ENCODE data around the gene LRP3. TPM values are rescaled to one million over a fixed set of nuclear protein-coding genes. Genes with fewer than 3 reads are reported as not detected.

LRP3 gene
- total and polyA plus RNA-seq, 2 of the 13 experiments (the other 11 are each of a cell fraction or from before 2014, with no cell fraction given), result 17.6 to 51.6 TPM

DNA sequence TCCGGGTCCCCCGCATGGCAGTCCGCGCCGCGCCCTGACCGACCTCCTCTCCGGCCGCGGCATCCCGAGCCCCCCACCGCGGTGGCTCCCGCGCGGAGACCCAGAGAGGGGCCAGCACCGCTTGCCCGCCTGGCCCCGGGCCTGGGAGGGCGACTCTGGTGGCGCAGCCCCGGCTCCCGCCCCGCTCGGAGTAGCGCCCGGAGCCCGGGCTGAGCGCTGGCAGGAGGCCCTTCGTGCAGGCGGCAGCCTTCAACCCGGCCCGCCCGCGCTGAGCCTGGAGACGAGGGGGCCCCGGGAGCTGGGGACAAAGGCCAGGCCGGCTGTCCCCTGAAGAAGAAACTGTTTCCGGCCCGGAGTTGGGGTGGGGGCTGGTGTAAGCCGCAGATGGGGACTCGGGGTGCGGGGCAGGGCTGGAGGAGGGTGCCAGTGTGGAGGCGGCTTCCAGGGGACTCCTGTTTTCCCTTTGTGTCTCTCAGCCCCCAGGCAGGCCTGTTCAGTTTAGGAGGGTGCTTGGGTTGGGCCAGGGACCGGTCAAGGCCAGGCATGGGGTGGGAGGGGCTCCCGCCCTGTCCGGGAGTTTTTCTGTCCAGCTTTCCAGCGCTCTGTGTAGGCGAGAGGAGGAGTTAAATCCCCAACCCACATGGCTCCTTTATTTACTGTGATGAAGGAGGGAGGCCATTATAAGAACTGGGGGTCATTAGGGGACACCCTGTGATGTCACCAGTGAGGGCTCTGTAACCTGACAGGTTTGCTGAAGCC is 935 bp downstream of the LRP3 start (continued):
- TF ChIP-seq XRCC5 (optimal IDR thresholded peaks at IDR 0.05; ENCODE audit: low read length) (peak; percentile 37), PATZ1 (CRISPR knock-in tag; IDR thresholded peaks at IDR 0.05) (peak; percentile 81), HNF4G (IDR thresholded peaks at IDR 0.05; ENCODE audit: borderline replicate concordance, low read depth, low read length) (peak; percentile 61), HNF4G (CRISPR knock-in tag; IDR thresholded peaks at IDR 0.05; ENCODE audit: borderline replicate concordance, low read depth) (no peak; the same call in 1 of the 2 replicates), NFE2L1 (CRISPR knock-in tag; IDR thresholded peaks at IDR 0.05; ENCODE audit: borderline replicate concordance) (no peak), SOX5 (CRISPR knock-in tag; IDR thresholded peaks at IDR 0.05; ENCODE audit: borderline replicate concordance) (no peak), ZBTB14 (CRISPR knock-in tag; IDR thresholded peaks at IDR 0.05) (peak; percentile 20; the same call in 1 of the 2 replicates), MXI1 (IDR thresholded peaks at IDR 0.05; ENCODE audit: borderline replicate concordance, low read depth, low read length) (peak; percentile 18; the same call in 1 of the 3 replicates), MAFG (CRISPR knock-in tag; IDR thresholded peaks at IDR 0.05) (no peak), ZNF709 (CRISPR knock-in tag; IDR thresholded peaks at IDR 0.05) (no peak), ASH2L (IDR thresholded peaks at IDR 0.05; ENCODE audit: insufficient read length, low read depth, low read length) (peak; percentile 27), MAZ (IDR thresholded peaks at IDR 0.05; ENCODE audit: borderline replicate concordance, low read depth, low read length) (0 out of 2 replicates have a peak, but pooled peaks have one; percentile 29), MAZ (CRISPR knock-in tag; IDR thresholded peaks at IDR 0.05; ENCODE audit: low read depth) (peak; percentile 30; the same call in 1 of the 2 replicates), GABPA (IDR thresholded peaks at IDR 0.05; ENCODE audit: low read depth, low read length) (no peak), GABPA (CRISPR knock-in tag; IDR thresholded peaks at IDR 0.05; ENCODE audit: low read depth) (0 out of 2 replicates have a peak, but pooled peaks have one; percentile 22), SETDB1 (CRISPR knock-in tag; IDR thresholded peaks at IDR 0.05; ENCODE audit: borderline replicate concordance) (no peak), PHF8 (CRISPR knock-in tag; IDR thresholded peaks at IDR 0.05) (peak; percentile 64)
- TF ChIP-seq, protein P1, sequence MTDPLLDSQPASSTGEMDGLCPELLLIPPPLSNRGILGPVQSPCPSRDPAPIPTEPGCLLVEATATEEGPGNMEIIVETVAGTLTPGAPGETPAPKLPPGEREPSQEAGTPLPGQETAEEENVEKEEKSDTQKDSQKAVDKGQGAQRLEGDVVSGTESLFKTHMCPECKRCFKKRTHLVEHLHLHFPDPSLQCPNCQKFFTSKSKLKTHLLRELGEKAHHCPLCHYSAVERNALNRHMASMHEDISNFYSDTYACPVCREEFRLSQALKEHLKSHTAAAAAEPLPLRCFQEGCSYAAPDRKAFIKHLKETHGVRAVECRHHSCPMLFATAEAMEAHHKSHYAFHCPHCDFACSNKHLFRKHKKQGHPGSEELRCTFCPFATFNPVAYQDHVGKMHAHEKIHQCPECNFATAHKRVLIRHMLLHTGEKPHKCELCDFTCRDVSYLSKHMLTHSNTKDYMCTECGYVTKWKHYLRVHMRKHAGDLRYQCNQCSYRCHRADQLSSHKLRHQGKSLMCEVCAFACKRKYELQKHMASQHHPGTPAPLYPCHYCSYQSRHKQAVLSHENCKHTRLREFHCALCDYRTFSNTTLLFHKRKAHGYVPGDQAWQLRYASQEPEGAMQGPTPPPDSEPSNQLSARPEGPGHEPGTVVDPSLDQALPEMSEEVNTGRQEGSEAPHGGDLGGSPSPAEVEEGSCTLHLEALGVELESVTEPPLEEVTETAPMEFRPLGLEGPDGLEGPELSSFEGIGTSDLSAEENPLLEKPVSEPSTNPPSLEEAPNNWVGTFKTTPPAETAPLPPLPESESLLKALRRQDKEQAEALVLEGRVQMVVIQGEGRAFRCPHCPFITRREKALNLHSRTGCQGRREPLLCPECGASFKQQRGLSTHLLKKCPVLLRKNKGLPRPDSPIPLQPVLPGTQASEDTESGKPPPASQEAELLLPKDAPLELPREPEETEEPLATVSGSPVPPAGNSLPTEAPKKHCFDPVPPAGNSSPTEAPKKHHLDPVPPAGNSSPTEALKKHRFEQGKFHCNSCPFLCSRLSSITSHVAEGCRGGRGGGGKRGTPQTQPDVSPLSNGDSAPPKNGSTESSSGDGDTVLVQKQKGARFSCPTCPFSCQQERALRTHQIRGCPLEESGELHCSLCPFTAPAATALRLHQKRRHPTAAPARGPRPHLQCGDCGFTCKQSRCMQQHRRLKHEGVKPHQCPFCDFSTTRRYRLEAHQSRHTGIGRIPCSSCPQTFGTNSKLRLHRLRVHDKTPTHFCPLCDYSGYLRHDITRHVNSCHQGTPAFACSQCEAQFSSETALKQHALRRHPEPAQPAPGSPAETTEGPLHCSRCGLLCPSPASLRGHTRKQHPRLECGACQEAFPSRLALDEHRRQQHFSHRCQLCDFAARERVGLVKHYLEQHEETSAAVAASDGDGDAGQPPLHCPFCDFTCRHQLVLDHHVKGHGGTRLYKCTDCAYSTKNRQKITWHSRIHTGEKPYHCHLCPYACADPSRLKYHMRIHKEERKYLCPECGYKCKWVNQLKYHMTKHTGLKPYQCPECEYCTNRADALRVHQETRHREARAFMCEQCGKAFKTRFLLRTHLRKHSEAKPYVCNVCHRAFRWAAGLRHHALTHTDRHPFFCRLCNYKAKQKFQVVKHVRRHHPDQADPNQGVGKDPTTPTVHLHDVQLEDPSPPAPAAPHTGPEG (CRISPR knock-in tag; IDR thresholded peaks at IDR 0.05), result peak; percentile 97
- TF ChIP-seq, protein P2, sequence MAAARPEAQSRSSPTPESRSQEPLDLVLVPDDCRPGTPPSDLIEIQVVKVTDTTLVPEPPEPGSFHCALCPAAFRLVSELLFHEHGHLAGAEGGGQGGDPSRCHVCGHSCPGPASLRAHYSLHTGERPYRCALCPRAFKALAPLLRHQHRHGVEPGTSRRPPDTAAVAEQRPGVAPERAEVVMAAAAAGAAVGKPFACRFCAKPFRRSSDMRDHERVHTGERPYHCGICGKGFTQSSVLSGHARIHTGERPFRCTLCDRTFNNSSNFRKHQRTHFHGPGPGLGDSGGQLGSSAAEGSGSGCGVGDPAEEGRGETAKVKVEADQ (CRISPR knock-in tag; IDR thresholded peaks at IDR 0.05; ENCODE audit: borderline replicate concordance), result no peak
